Right atrium auricular region (tissue), 2 donors: Measurements from ENCODE around the gene EXOC4. TPM values are rescaled to one million over a fixed set of nuclear protein-coding genes. Genes with fewer than 3 reads are reported as not detected.

Experiments
- DNase-seq: peaks from one replicate; pipeline ENCODE4 v3.0.0-alpha.2; 2019; ENCODE audit warnings: low spot score
- H3K27ac ChIP-seq, 2 donors: fragments of 200-600 bp; sonication (generic); 1 replicate in 1 of 2; 2 replicates in 1 of 2; pipeline ENCODE4 v1.5.1; 2016 to 2019
- H3K27me3 ChIP-seq, 2 donors: fragments of 200-600 bp; sonication (generic); one replicate each; pipeline versions ENCODE4 v1.5.1 to v1.6.0; 2017 to 2019
- H3K36me3 ChIP-seq: fragments of 200-600 bp; sonication (generic); one replicate; pipeline ENCODE4 v1.5.1; 2016
- H3K4me1 ChIP-seq, 2 donors: fragments of 200-600 bp; sonication (generic); one replicate each; pipeline versions ENCODE4 v1.5.1 to v1.6.0; 2017 to 2019
- H3K4me3 ChIP-seq, 2 donors: fragments of 200-600 bp; sonication (generic); 1 replicate in 1 of 2; 2 replicates in 1 of 2; pipeline ENCODE4 v1.5.1; 2017 to 2019; ENCODE audit warnings: mild to moderate bottlenecking in 1 of 2, moderate library complexity in 1 of 2
- H3K9me3 ChIP-seq, 2 donors: fragments of 200-600 bp; sonication (generic); one replicate each; pipeline ENCODE4 v1.5.1; 2019
- total RNA-seq, 2 donors: library from RNA; depleted of rRNA; stranded (reverse); fragments of >200 nt; gene quantifications; one replicate each; pipeline ENCODE4 v1.1.0, GENCODE V29; 2016
- TF ChIP-seq, protein P1 (sequence below), 2 donors: fragments of 200-600 bp; sonication (generic); IDR thresholded peaks; one replicate each; pipeline ENCODE4 v1.5.1; 2019; ENCODE audit warnings: antibody characterized with exemption in 2 of 2

EXOC4 gene
- total RNA-seq, 2 donors from 2014 or later, result 24.7 to 30.6 TPM

DNA sequence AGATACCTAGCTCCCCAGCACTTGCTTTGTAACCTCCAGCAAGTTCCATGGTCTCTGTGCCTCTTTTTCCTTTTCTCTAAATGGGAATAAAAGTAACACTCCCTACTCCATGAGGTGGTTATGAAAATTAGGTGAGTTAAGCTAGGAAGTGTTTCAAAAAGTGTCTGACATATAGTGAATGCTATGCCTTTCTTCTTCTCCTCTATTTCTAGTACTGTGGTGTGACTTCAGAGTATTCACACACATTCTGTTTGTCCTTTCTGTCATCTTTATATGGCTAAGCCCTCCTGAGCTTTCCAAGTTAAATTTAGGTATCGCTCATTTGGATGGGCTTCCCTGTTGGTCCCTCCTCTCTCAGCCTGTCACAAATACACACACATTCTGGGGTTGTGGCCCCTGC, 229.7 kb downstream of the EXOC4 start:
- Histone ChIP-seq H3K4me1 (no peaks in the 10 kb centered on the region), H3K27me3 (no peaks in the 10 kb centered on the region)

DNA sequence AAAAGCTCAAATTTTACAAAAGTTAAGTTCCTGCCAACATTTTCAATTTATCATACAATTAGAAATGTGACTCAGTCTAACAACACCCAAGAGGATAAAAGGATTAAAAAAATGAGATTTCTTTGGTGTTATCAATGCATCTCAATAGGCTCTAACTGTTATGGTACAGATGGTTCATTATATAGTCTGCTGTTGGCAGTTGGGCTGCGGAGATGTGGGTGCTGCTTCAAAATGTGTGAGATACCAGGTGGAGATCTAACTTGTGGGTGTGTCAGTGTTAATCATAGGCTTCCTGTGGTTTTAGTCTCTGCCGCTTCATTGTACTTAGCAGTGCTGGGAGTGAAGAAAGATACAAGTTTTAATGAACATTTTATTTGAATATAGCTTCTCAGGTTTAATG, 231.2 kb downstream of the EXOC4 start:
- H3K9me3 ChIP-seq, result no peaks in the 10 kb centered on the region
- no peak for DNase-seq
- H3K4me1 ChIP-seq, result no peaks in the 10 kb centered on the region
- no peak overlapping the region for H3K27ac ChIP-seq
- no peaks in the 10 kb centered on the region for H3K27me3 ChIP-seq
- TF ChIP-seq, protein P1, sequence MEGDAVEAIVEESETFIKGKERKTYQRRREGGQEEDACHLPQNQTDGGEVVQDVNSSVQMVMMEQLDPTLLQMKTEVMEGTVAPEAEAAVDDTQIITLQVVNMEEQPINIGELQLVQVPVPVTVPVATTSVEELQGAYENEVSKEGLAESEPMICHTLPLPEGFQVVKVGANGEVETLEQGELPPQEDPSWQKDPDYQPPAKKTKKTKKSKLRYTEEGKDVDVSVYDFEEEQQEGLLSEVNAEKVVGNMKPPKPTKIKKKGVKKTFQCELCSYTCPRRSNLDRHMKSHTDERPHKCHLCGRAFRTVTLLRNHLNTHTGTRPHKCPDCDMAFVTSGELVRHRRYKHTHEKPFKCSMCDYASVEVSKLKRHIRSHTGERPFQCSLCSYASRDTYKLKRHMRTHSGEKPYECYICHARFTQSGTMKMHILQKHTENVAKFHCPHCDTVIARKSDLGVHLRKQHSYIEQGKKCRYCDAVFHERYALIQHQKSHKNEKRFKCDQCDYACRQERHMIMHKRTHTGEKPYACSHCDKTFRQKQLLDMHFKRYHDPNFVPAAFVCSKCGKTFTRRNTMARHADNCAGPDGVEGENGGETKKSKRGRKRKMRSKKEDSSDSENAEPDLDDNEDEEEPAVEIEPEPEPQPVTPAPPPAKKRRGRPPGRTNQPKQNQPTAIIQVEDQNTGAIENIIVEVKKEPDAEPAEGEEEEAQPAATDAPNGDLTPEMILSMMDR (IDR thresholded peaks at IDR 0.05), result no peak
- no peaks in the 10 kb centered on the region for H3K36me3 ChIP-seq
- no peak overlapping the region for H3K4me3 ChIP-seq

More for the DNA sequence above, 229.7 kb downstream of the EXOC4 start:
- TF ChIP-seq, protein P1 (IDR thresholded peaks at IDR 0.05), result no peak
- H3K36me3 ChIP-seq, result no peaks in the 10 kb centered on the region
- DNase-seq, result no peak
- no peak overlapping the region for H3K4me3 ChIP-seq
- no peaks in the 10 kb centered on the region for H3K9me3 ChIP-seq
- no peak overlapping the region for H3K27ac ChIP-seq

DNA sequence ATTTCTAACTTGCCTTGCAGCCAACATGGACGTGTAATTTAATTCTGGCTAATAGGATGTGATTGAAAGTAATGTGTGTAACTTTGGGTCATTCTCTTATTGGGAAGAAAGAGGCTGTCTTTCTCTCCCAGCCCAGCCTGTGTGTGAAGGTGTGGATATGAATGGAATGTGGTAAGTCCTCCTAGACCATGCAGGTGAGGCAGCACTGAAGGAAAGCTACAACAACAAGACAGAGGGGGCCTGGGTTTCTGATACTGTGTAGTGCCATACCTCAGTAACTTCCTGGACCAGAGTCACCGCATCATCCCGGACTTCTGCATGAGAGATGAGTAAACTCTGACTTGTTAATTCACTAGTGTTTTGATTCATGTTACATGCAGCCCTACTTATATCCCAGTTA, 237.0 kb downstream of the EXOC4 start:
- TF ChIP-seq, protein P1 (IDR thresholded peaks at IDR 0.05), result no peak
- H3K9me3 ChIP-seq, result no peaks in the 10 kb centered on the region
- no peak overlapping the region for H3K4me3 ChIP-seq

DNA sequence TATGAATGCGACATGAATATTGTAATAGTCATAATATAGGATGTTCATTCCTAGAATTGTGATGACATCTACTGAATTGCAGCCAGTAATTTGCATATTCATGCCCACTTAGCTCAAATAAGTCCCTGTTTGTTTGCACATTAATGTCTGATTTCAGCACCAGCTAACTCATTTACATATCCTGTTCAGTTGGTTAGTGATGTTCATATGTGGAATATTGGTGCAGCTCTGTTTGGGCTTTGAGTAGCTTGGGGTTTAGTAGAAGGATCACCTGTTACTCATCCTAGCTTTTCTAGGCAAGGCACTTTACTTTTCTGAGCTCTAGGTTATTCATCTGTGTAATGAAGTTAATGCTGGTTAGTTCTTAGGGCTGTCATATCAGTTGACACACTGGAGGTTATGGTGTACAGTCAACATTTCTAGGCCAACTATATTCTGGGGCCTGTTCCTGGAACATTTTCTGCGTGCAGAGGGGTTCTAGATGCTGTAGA, 238.4 kb downstream of the EXOC4 start:
- Histone ChIP-seq H3K4me1 (no peaks in the 10 kb centered on the region), H3K27ac (no peak overlapping the region), H3K4me3 (no peak overlapping the region), H3K27me3 (no peaks in the 10 kb centered on the region), H3K36me3 (no peaks in the 10 kb centered on the region), H3K9me3 (no peaks in the 10 kb centered on the region)
- DNase-seq, result no peak
- TF ChIP-seq, protein P1 (IDR thresholded peaks at IDR 0.05), result no peak

More for the DNA sequence above, 237.0 kb downstream of the EXOC4 start:
- Histone ChIP-seq H3K4me1 (no peaks in the 10 kb centered on the region), H3K36me3 (no peaks in the 10 kb centered on the region), H3K27ac (no peak overlapping the region), H3K27me3 (no peaks in the 10 kb centered on the region)
- DNase-seq, result no peak

DNA sequence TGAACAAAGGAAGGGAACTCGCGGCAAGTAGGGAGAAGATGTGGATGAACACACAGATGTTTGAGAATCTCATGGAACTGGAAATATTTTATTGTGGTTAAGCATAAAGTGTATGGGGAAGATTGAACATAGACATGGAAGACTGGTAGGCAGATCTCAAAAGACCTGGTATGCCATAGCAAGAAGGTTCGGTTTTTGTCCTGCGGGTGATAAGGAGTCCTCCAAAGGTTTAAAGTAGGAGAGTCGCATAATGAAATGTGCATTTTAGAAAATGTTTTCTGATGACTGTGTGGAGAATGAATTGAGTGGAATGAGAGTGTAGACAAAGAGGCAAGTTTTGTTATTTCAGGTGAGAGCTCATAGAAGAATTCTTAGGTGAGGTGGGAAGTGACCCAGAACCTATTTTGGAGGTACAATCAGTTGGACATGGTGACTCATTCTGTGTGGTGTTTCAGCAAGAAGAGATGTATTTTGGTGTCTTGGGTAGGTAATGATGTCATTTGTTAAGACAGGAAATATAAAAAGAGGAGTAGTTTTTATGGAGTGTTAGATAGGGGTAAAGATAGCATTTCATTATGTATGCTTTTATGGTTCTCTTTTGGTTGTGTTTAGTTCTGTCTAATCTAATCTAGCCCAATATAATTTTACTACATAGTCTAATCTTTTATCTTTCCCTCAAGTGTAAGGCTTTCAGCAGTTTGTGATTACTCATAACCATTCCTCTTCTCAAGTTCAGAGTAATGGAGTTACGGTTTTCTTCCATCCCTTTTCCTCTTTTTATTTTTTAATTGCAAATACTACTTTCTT, 239.2 kb downstream of the EXOC4 start:
- Histone ChIP-seq H3K4me1 (no peaks in the 10 kb centered on the region), H3K4me3 (no peak overlapping the region), H3K27ac (no peak overlapping the region), H3K9me3 (no peaks in the 10 kb centered on the region), H3K36me3 (no peaks in the 10 kb centered on the region), H3K27me3 (no peaks in the 10 kb centered on the region)
- TF ChIP-seq, protein P1 (IDR thresholded peaks at IDR 0.05), result no peak
- DNase-seq, result no peak
